NOMO-1 treated with DMSO at 0.1 percent for 48 hours (cell line): ENCODE measurements around the gene DSCAML1.
"Not testable (repeated sequence)": the region's sequence is repeated elsewhere in the genome, so short reads cannot be mapped to it uniquely, and the experiment has no call there.

Experiments used
- DNase-seq: peaks from one replicate; lab custom pipeline; 2025; ENCODE audit not compliant: unreplicated experiment; lab: John Stamatoyannopoulos, UW

Gene DSCAML1

DNA sequence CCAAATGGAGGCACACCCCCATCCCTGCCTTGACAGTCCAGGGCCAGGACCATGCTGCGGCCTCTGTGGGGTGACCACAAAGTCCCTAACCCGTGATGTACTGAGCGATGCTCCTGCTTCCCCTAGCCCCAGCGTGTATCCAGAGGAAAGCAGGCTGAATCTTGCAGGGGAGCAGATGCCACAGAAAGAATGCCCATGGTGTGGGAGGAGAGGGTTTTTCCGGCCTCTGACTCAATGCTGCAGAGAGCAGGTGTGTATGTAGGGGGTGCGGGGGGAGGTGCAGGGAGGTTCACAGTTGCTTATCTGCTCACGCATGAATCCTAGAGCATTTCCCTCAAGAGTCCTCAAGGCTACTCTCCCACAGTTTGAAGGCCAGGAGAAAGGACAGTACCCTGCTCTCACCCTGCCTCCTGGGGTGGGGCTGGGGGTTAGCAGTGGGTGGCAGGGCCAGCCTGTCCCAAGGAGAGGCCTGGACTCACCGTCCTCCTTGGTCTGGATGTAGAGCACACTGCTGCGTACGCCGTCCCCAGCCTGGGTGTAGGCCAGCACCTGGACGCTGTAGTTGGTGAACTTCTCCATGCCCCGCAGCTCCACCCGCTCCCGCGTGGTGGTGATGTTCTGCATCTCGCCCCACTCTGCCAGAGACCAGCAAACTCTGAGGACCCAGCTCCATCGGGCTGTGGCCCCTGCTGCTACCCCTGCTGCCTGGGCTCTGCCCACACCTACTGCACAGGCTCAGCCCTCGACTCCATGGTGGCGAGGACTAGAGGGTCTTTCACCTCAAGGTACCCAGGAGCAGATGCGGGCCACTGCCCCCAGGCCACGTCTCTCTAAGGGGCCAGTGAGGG is 338.5 kb downstream of the DSCAML1 start:
- no peak for DNase-seq

DNA sequence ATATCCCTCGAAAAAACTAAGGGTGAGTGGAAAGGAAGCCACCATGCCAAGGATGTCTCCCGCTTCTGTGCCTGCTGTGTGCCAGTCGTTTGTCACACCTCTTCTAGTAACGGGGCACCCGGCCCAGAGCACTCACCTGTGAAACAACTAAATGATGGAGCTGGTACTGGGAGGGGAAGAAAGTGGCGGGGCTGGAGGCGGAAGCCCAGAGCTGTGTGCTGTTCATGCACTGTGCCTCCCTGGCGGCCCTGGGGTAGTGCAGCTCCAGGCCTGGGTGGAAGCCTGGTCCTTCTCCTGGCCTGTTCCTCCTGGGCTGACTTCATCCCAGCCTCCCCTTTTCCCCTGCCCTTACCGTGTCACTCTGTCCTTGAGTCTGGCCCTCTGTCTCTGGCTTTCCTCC is 339.2 kb downstream of the DSCAML1 start:
- no peak for DNase-seq

- DNase-seq = no peak
These were observed 339.8 kb downstream of the DSCAML1 start for GRCh38 chr11:117457031-117457785.

GRCh38 chr11:117456721-117457029 is 340.3 kb downstream of the DSCAML1 start:
- DNase-seq = not testable (repeated sequence)

- no peak for DNase-seq
These were observed 340.8 kb downstream of the DSCAML1 start for GRCh38 chr11:117456027-117456720.

- no peak for DNase-seq
These were observed 342.5 kb downstream of the DSCAML1 start for GRCh38 chr11:117454564-117454917.

DNA sequence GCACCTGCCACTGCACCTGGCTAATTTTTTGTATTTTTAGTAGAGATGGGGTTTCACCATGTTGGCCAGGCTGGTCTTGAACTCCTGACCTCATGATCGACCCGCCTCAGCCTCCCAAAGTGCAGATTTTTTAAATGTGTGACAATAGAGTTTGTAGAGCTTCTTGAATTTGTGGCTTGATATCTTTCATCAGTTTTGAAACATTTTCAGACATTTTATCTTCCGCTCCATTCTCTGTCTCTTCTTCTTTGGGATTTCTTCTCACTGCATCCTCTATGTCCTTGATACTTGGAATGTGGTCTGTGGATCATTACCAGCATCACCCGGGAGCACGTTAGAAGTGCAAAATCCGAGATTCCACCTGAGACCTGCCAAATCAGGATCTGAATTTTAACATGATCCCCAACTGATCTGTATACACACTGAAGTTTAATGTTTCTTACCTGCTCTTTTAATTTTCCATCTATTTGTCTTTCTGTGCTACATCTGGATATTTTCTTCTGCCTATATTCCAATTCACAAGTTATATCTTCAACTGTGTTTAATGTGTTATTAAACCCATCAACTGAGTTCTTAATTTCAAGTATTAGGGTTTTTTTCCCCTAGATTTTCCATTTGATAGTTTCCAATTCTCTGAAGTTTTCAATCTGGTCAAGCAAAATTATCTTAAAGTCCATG is 343.0 kb downstream of the DSCAML1 start:
- DNase-seq = no peak

GRCh38 chr11:117449111-117449693 is 347.8 kb downstream of the DSCAML1 start:
- no peak for DNase-seq

DNA sequence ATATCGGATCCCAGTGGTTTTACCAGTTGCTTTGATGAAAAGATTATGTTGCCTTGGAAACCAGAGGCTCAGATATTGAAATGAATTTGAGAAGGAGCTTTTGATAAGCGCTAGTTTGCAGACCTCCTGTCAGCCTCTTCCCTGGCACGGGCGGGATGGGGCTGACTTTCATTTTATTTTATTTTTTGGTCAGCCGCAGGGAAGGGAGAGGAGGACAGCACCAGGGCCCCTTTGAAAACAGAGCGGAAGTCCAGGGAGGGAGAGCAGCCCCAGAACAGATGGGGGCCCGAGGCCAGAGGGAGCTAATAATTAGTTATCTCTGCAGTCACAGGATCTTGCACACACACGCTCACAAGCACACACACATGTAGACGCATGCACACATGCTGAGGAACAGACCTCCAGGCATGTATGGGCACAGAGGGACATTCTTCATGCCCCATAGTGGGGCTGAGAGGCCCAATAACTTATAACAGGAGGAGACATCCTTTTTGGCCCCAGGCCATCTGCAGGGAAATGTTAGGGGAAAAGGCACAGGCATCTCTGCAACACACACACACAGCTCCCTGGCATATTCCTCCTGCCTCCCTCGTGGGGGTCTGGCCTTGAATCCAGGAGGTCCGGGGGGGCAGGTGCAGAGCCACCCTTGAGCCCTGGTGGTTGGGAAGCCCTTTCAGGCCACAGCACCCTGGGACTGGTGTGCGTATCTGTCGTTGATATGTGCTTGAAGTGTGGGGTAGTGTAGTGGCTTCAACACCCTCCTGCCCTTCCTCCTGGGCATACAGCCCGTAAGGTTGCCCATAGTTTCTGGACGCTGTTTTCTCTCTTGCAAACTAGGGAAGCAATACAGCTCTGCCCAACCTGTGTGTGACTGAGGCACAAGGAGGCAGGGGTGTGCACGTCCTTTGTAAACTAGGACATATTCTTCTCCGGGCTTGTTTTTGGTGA is 352.0 kb downstream of the DSCAML1 start:
- DNase-seq = no peak

- DNase-seq = no peak
These were observed 352.8 kb downstream of the DSCAML1 start for GRCh38 chr11:117444256-117444655.

- DNase-seq = no peak
These were observed 353.5 kb downstream of the DSCAML1 start for GRCh38 chr11:117443266-117444186.

GRCh38 chr11:117442869-117443239 is 354.2 kb downstream of the DSCAML1 start:
- no peak for DNase-seq

DNA sequence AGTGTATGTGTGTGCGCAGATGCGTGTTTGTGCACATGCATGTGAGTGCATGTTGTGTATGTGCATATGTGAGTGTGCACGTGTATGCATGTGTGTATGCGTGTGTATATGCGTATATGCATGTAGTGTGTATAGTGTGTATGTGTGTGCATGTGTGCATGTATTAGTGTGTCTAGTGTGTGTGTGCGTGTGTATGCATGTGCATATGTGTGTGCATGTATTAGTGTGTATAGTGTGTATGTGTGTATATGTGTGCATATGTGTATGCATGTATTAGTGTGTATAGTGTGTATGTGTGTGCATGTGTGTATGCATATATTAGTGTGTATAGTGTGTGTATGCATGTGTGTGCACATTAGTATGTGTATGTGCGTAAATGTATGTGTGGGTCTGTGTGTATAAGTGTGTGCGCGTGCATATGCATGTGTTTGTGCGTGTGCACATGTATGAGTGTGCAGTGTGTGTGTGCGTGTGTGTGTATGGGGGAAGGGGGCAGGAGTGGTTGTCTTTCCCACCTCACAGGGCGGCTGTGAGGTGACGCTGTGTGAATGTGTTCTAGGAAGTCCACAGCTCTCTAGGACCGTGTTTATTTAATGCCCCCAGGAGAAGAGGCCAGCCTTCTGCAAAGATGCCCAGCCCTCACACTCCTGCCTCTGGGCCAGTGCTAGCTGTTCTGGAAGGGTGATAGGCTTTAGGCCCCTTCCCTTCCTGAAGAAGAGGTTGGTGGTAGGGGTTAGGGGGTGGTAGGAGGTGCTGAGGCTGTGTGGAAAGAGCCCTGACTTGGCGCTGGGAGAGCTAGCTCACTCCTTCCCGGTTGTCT is 354.8 kb downstream of the DSCAML1 start:
- no peak for DNase-seq

DNA sequence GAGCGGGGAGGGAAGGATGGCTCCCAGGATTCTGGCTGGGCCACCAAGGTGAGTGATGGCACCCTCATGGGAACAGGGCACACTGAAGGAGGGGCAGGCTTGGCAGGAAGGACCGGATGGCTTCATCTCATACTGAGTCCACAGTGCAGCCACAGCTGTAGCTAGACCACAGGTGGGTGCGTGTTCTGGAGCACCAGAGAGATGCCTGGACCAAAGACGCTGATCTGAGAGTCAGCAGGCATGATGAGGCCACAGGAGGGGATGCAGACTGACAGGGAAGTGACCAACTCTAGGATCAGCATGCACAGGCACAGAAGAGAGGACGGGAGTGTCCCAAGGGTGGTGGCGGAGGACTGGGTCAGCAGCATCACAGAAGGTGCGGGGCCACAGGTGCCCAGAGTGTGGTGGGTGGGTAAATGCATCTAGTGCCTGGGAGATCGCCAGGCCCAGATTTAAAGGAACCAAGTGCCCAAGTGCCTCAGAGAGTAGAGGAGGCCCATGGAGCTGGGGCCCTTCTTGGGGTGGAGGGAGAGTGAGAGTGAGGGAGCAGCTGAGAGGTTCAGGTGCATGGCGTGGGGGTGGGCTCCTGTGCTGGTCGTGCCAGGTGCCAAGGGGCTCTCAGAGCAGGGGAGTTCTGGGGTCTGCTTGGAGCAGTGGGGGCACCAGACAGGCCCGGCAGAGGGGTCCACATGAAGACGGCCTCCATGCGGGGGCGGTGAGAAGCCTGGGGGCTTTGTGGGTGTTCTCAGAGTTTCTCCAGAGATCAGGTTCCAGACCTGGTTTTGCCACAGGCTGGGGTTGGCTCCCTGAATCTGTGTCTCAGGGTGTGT is 355.7 kb downstream of the DSCAML1 start:
- no peak for DNase-seq

- no peak for DNase-seq
These were observed 356.8 kb downstream of the DSCAML1 start for GRCh38 chr11:117440258-117440657.

- DNase-seq = no peak
These were observed 357.8 kb downstream of the DSCAML1 start for GRCh38 chr11:117439256-117439655.

GRCh38 chr11:117438371-117439000 is 358.5 kb downstream of the DSCAML1 start:
- no peak for DNase-seq
